K562 (cell line): Measurements from ENCODE around the gene FHIT. TPM values are rescaled to one million over a fixed set of nuclear protein-coding genes. Genes with fewer than 3 reads are reported as not detected.

Experiments used
- ATAC-seq: fragments of 200-7000 bp; cut with Tn5 transposase; 3 replicates; pipeline ENCODE4 v1.9.1; 2020; ENCODE audit warnings: moderate library complexity
- BruUV-seq: library from RNA; stranded (reverse); fragments of 400-500 nt; replicated peaks from 2 replicates; lab custom pipeline; 2021; lab: Mats Ljungman, UMichigan
- CTCF ChIA-PET: fragments of 300-600 bp; formaldehyde crosslinking; extraction: SDS; loops from one replicate; lab custom pipeline; 2021; ENCODE audit warnings: low intra/inter-chr PET ratio; lab: Yijun Ruan, JAX
- POLR2A ChIA-PET: fragments of 300-600, 350-650 bp; sonication (Branson Sonifier 250); formaldehyde crosslinking; extraction: SDS; loops from one replicate; lab custom pipeline; 2021; ENCODE audit warnings: antibody characterized with exemption, inconsistent platforms; lab: Yijun Ruan, JAX
- DNase-seq, 4 experiments: peaks; one replicate each; pipeline versions ENCODE4 v3.0.0 to v3.0.0-alpha.2; 2011 to 2018; ENCODE audit warnings: low spot score in 3 of 4, mixed read lengths in 3 of 4; ENCODE audit errors: extremely low read depth in 1 of 4
- FAIRE-seq: peaks from 2 replicates; lab custom pipeline; 2011; peaks lifted over from hg19 to GRCh38; lab: Jason Lieb, UNC
- H2AFZ ChIP-seq: 2 replicates; pipeline ENCODE4 v1.6.0; 2011; ENCODE audit warnings: low read depth, low read length, control low read depth, inconsistent platforms
- H3K27ac ChIP-seq: fragments of 200-600 bp; 3 replicates; pipeline ENCODE4 v1.8.0; 2011; ENCODE audit warnings: low read depth, mild to moderate bottlenecking, control low read depth, inconsistent platforms, low read length, moderate library complexity, mixed read lengths; ENCODE audit errors: extremely low read depth
- H3K27me3 ChIP-seq, 2 experiments: fragments of 300-600 bp in 1 of 2; 2 replicates in 1 of 2; 3 replicates in 1 of 2; pipeline versions ENCODE4 v1.6.0 to v1.8.0; 2011; ENCODE audit warnings: inconsistent platforms in 2 of 2, low read length in 2 of 2, mild to moderate bottlenecking in 1 of 2, mixed read lengths in 1 of 2, moderate library complexity in 1 of 2; ENCODE audit not compliant: control insufficient read depth in 2 of 2, insufficient read depth in 2 of 2
- H3K36me3 ChIP-seq: fragments of 300-600 bp; 3 replicates; pipeline ENCODE4 v1.8.0; 2011; ENCODE audit warnings: mild to moderate bottlenecking, low read length, inconsistent platforms; ENCODE audit not compliant: control insufficient read depth, insufficient read depth
- H3K4me1 ChIP-seq, 2 experiments: fragments of 200-600 bp in 1 of 2; replicated peaks in 1 of 2; 2 replicates in 1 of 2; 3 replicates in 1 of 2; pipeline versions ENCODE4 v1.5.1 to v1.8.0; 2011; ENCODE audit warnings: inconsistent platforms in 2 of 2, low read length in 2 of 2, mild to moderate bottlenecking in 1 of 2, mixed read lengths in 1 of 2, moderate library complexity in 1 of 2; ENCODE audit not compliant: control insufficient read depth in 2 of 2, insufficient read depth in 2 of 2
- H3K4me2 ChIP-seq: 2 replicates; pipeline ENCODE4 v1.6.1; 2011; ENCODE audit warnings: low read length, control low read depth, inconsistent platforms, mixed read lengths; ENCODE audit not compliant: insufficient read depth
- H3K4me3 ChIP-seq: fragments of 200-600 bp; sonication (generic), shearing (Covaris generic); 2 replicates; pipeline ENCODE4 v1.5.1; 2016; ENCODE audit warnings: control low read depth, inconsistent platforms
- H3K79me2 ChIP-seq: fragments of 200-600 bp; 3 replicates; pipeline ENCODE4 v1.8.0; 2011; ENCODE audit warnings: low read length, inconsistent platforms; ENCODE audit not compliant: control insufficient read depth, insufficient read depth
- H3K9ac ChIP-seq, 2 experiments: 2 replicates each; pipeline versions ENCODE4 v1.6.0 to v1.6.1; 2011; ENCODE audit warnings: low read depth in 2 of 2, low read length in 2 of 2, control low read depth in 1 of 2, inconsistent platforms in 1 of 2, mild to moderate bottlenecking in 1 of 2, mixed read lengths in 1 of 2; ENCODE audit not compliant: insufficient read depth in 1 of 2
- H3K9me1 ChIP-seq: one replicate; pipeline ENCODE4 v1.6.0; 2011; ENCODE audit warnings: inconsistent platforms, mild to moderate bottlenecking, low read length, moderate library complexity; ENCODE audit not compliant: control insufficient read depth, insufficient read depth
- H3K9me3 ChIP-seq: replicated peaks from 2 replicates; pipeline ENCODE4 v1.5.1; 2011; ENCODE audit warnings: low read depth, low read length, inconsistent platforms; ENCODE audit not compliant: control insufficient read depth, insufficient read depth
- H4K20me1 ChIP-seq: replicated peaks from 2 replicates; pipeline ENCODE4 v1.6.1; 2011; ENCODE audit warnings: low read length, inconsistent platforms, mixed read lengths; ENCODE audit not compliant: control insufficient read depth, insufficient read depth
- CBX5 ChIP-seq: IDR thresholded peaks from 2 replicates; pipeline ENCODE4 v1.6.1; 2014; ENCODE audit warnings: low read depth, borderline replicate concordance
- CBX8 ChIP-seq: fragments of 200-600 bp; sonication (generic); IDR thresholded peaks from 2 replicates; pipeline ENCODE4 v1.6.1; 2012; ENCODE audit warnings: borderline replicate concordance, mixed run types, low read depth, mild to moderate bottlenecking, moderate library complexity, mixed read lengths, low read length, control low read depth, inconsistent platforms; ENCODE audit not compliant: poor library complexity, severe bottlenecking; ENCODE audit errors: extremely low read depth
- FOXA1 ChIP-seq: fragments of 450-650 bp; IDR thresholded peaks from 2 replicates; pipeline ENCODE4 v1.6.1; 2016; ENCODE audit warnings: mild to moderate bottlenecking, borderline replicate concordance
- JUNB ChIP-seq: fragments of 450-650 bp; formaldehyde crosslinking; conservative IDR thresholded peaks from 2 replicates; pipeline ENCODE4 v1.4.0; 2020; ENCODE audit warnings: mild to moderate bottlenecking
- KDM5B ChIP-seq: fragments of 200-600 bp; sonication (generic); IDR thresholded peaks from 2 replicates; pipeline ENCODE4 v1.6.1; 2012; ENCODE audit warnings: low read depth, mild to moderate bottlenecking, moderate library complexity, low read length, control low read depth, inconsistent platforms; ENCODE audit not compliant: insufficient replicate concordance
- TCF7L2 ChIP-seq: fragments of 150-350 bp; IDR thresholded peaks from 2 replicates; pipeline ENCODE4 v1.6.1; 2016; ENCODE audit warnings: low read depth, mild to moderate bottlenecking, low read length, moderate library complexity
- WGBS: fragments of 100-300 bp; shearing (Covaris generic); methylation state at CpG from one replicate; pipeline ENCODE4 v1.1.6; 2016; ENCODE audit warnings: low coverage, mixed read lengths; ENCODE audit not compliant: insufficient coverage; ENCODE audit errors: missing lambda C conversion rate; 5-methylcytosine and 5-hydroxymethylcytosine counted together
- in situ Hi-C: fragments of 300-500 bp; cut with MboI; formaldehyde crosslinking; loops from 4 replicates; pipeline ENCODE4 v1.15.0; 2018; ENCODE audit warnings: inconsistent platforms, mixed read lengths
- intact Hi-C: fragments of 100-400 bp; cut with micrococcal nuclease; formaldehyde crosslinking; loops from 2 replicates; pipeline ENCODE4 v1.14.2; 2022
- polyA plus RNA-seq, 8 experiments: library from polyadenylated mRNA; depleted of rRNA in 4 of 8; stranded (reverse) in 5 of 8; unstranded in 3 of 8; fragments of >200 nt; fragmentation: Nextera tagmentation in 2 of 8; fragmentation: Illumina TruSeq in 1 of 8; extraction: Ambion mirVana in 2 of 8; extraction: Trizol in 1 of 8; gene quantifications; 2 replicates each; pipeline versions ENCODE4 v1.2.1 to v1.2.3, GENCODE V29; 2011 to 2014; ENCODE audit warnings: inconsistent platforms in 1 of 8, missing spikeins in 1 of 8
- total RNA-seq, 7 experiments: library from RNA; depleted of rRNA in 6 of 7; stranded (reverse); fragments of >200 nt in 6 of 7; fragmentation: Illumina TruSeq in 2 of 7; extraction: Trizol in 2 of 7; gene quantifications; 2 replicates each; pipeline versions ENCODE4 v1.2.1 to v1.2.3, GENCODE V29; 2011 to 2021; ENCODE audit warnings: low replicate concordance in 1 of 7
- TF ChIP-seq, protein P1 (sequence below): fragments of 200-800 bp; sonication (Bioruptor generic); IDR thresholded peaks from 2 replicates; pipeline ENCODE4 v1.6.1; 2017; ENCODE audit warnings: missing genetic modification characterization, missing compliant biosample characterization
- TF ChIP-seq, protein P2 (sequence below): fragments of 450-650 bp; IDR thresholded peaks from 2 replicates; pipeline ENCODE4 v1.6.1; 2014; ENCODE audit warnings: low read depth, mild to moderate bottlenecking, moderate library complexity, borderline replicate concordance
- TF ChIP-seq, protein P3 (sequence below): fragments of 250-450 bp; sonication (Bioruptor Pico); IDR thresholded peaks from 2 replicates; pipeline ENCODE4 v1.5.1; 2021; ENCODE audit warnings: mild to moderate bottlenecking
- TF ChIP-seq, protein P4 (sequence below), 3 experiments: fragments of 200-800 bp in 1 of 3; fragments of 250-450 bp in 1 of 3; fragments of 450-650 bp in 1 of 3; sonication (Bioruptor Pico) in 1 of 3; sonication (Bioruptor generic) in 1 of 3; formaldehyde crosslinking in 1 of 3; IDR thresholded peaks; 2 replicates each; pipeline versions ENCODE4 v1.6.1 to v1.8.0; 2016 to 2022; ENCODE audit warnings: mild to moderate bottlenecking in 2 of 3, missing genetic modification characterization in 2 of 3, missing compliant biosample characterization in 1 of 3, moderate library complexity in 1 of 3
- TF ChIP-seq, protein P5 (sequence below): sonication (generic); formaldehyde crosslinking; IDR thresholded peaks from 2 replicates; pipeline ENCODE4 v1.8.1; 2023; ENCODE audit warnings: mild to moderate bottlenecking, missing genetic modification reagents

FHIT gene
- total and polyA plus RNA-seq, 9 of the 15 experiments (the other 6 are each of a cell fraction or from before 2014, with no cell fraction given) = 1.7 to 9.1 (median 4.3) TPM

DNA sequence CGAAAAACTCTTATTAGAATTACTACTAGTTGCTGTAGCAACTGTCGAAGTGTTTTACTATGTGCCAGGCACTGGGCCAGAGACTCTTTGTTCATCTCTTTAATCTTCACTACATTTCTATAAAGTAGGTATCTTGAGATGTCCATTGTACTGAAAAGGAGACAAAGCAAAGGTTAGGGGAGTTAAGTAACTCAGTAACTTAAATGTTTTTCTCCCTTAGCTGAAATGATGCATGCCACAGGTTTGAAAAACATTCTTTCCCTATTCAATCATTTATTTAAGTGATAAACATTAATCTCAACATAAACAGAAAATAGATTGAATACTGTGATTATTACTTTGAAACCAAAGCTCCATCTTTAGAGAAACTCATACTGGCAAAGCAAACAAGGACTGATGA lies 776.2 kb downstream of the FHIT start:
- H3K9me1 ChIP-seq = no peaks in the 10 kb centered on the region
- BruUV-seq = no TSS peak
- DNase-seq (no peak), ATAC-seq (no peak), FAIRE-seq (no peak)
- H4K20me1 ChIP-seq = no peaks in the 10 kb centered on the region
- H3K9me3 ChIP-seq = no peaks in the 10 kb centered on the region
- no peak overlapping the region for H3K9ac ChIP-seq
- H3K4me3 ChIP-seq = no peak overlapping the region
- in situ Hi-C loops (no loop called here), intact Hi-C loops (no loop called here)
- no peaks in the 10 kb centered on the region for H3K79me2 ChIP-seq
- H2AFZ ChIP-seq = no peak overlapping the region
- POLR2A ChIA-PET = interaction anchor here (2.0 kb wide), 1 partner anchor 11 kb away, joined by 6 read pairs; no protein-coding TSS in a partner anchor
- no peaks in the 10 kb centered on the region for H3K27me3 ChIP-seq
- H3K27ac ChIP-seq = no peak overlapping the region
- no peaks in the 10 kb centered on the region for H3K36me3 ChIP-seq
- H3K4me2 ChIP-seq = no peak overlapping the region
- H3K4me1 ChIP-seq = no peaks in the 10 kb centered on the region
- WGBS = 8% methylated on average over 2 of the region's 2 CpGs
- CTCF ChIA-PET = no interaction called here
- TF ChIP-seq, protein P1, sequence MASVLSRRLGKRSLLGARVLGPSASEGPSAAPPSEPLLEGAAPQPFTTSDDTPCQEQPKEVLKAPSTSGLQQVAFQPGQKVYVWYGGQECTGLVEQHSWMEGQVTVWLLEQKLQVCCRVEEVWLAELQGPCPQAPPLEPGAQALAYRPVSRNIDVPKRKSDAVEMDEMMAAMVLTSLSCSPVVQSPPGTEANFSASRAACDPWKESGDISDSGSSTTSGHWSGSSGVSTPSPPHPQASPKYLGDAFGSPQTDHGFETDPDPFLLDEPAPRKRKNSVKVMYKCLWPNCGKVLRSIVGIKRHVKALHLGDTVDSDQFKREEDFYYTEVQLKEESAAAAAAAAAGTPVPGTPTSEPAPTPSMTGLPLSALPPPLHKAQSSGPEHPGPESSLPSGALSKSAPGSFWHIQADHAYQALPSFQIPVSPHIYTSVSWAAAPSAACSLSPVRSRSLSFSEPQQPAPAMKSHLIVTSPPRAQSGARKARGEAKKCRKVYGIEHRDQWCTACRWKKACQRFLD = no peak
- TF ChIP-seq, protein P2, sequence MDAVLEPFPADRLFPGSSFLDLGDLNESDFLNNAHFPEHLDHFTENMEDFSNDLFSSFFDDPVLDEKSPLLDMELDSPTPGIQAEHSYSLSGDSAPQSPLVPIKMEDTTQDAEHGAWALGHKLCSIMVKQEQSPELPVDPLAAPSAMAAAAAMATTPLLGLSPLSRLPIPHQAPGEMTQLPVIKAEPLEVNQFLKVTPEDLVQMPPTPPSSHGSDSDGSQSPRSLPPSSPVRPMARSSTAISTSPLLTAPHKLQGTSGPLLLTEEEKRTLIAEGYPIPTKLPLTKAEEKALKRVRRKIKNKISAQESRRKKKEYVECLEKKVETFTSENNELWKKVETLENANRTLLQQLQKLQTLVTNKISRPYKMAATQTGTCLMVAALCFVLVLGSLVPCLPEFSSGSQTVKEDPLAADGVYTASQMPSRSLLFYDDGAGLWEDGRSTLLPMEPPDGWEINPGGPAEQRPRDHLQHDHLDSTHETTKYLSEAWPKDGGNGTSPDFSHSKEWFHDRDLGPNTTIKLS = no peak
- TF ChIP-seq CBX5 = no peak
- TF ChIP-seq JUNB (CRISPR knock-in tag) = no peak
- TF ChIP-seq KDM5B = no peak
- TF ChIP-seq, protein P3, sequence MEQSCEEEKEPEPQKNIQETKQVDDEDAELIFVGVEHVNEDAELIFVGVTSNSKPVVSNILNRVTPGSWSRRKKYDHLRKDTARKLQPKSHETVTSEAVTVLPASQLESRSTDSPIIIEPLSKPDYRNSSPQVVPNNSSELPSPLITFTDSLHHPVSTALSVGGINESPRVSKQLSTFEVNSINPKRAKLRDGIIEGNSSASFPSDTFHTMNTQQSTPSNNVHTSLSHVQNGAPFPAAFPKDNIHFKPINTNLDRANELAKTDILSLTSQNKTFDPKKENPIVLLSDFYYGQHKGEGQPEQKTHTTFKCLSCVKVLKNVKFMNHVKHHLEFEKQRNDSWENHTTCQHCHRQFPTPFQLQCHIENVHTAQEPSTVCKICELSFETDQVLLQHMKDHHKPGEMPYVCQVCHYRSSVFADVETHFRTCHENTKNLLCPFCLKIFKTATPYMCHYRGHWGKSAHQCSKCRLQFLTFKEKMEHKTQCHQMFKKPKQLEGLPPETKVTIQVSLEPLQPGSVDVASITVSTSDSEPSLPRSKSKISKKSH (CRISPR knock-in tag) = no peak
- no peak for TF ChIP-seq CBX8
- no peak for TF ChIP-seq FOXA1
- no peak for TF ChIP-seq TCF7L2
- TF ChIP-seq, protein P4, sequence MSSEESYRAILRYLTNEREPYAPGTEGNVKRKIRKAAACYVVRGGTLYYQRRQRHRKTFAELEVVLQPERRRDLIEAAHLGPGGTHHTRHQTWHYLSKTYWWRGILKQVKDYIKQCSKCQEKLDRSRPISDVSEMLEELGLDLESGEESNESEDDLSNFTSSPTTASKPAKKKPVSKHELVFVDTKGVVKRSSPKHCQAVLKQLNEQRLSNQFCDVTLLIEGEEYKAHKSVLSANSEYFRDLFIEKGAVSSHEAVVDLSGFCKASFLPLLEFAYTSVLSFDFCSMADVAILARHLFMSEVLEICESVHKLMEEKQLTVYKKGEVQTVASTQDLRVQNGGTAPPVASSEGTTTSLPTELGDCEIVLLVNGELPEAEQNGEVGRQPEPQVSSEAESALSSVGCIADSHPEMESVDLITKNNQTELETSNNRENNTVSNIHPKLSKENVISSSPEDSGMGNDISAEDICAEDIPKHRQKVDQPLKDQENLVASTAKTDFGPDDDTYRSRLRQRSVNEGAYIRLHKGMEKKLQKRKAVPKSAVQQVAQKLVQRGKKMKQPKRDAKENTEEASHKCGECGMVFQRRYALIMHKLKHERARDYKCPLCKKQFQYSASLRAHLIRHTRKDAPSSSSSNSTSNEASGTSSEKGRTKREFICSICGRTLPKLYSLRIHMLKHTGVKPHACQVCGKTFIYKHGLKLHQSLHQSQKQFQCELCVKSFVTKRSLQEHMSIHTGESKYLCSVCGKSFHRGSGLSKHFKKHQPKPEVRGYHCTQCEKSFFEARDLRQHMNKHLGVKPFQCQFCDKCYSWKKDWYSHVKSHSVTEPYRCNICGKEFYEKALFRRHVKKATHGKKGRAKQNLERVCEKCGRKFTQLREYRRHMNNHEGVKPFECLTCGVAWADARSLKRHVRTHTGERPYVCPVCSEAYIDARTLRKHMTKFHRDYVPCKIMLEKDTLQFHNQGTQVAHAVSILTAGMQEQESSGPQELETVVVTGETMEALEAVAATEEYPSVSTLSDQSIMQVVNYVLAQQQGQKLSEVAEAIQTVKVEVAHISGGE (CRISPR knock-in tag; IDR thresholded peaks at IDR 0.05) = no peak
- TF ChIP-seq, protein P5, sequence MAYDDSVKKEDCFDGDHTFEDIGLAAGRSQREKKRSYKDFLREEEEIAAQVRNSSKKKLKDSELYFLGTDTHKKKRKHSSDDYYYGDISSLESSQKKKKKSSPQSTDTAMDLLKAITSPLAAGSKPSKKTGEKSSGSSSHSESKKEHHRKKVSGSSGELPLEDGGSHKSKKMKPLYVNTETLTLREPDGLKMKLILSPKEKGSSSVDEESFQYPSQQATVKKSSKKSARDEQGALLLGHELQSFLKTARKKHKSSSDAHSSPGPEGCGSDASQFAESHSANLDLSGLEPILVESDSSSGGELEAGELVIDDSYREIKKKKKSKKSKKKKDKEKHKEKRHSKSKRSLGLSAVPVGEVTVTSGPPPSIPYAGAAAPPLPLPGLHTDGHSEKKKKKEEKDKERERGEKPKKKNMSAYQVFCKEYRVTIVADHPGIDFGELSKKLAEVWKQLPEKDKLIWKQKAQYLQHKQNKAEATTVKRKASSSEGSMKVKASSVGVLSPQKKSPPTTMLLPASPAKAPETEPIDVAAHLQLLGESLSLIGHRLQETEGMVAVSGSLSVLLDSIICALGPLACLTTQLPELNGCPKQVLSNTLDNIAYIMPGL (CRISPR knock-in tag) = no peak
